Adipose tissue (tissue), 3 donors: ENCODE data around the gene TFAP2A. TPM values are rescaled to one million over a fixed set of nuclear protein-coding genes. Genes with fewer than 3 reads are reported as not detected.

Experiments
- H3K27ac ChIP-seq: one replicate; pipeline ENCODE4 v1.5.1; 2013; ENCODE audit warnings: low read depth, low read length
- WGBS, 3 donors: extraction: QIAGEN DNeasy Blood & Tissue Kit; methylation state at CpG; one replicate each; pipeline ENCODE4 v1.1.7; 2013; 5-methylcytosine and 5-hydroxymethylcytosine counted together
- polyA plus RNA-seq, 3 donors: library from polyadenylated mRNA; stranded (reverse); fragments of 200-250 nt; gene quantifications; one replicate each; pipeline ENCODE4 v1.2.3, GENCODE V29; 2013
- donor health status: healthy with polysubstance abuse.
- donor health status: Bipolar disorder and iron deficiency.
- donor health status: healthy.

Gene TFAP2A
- polyA plus RNA-seq, 3 donors, result 0.03 to 0.56 (median 0.12) TPM

DNA sequence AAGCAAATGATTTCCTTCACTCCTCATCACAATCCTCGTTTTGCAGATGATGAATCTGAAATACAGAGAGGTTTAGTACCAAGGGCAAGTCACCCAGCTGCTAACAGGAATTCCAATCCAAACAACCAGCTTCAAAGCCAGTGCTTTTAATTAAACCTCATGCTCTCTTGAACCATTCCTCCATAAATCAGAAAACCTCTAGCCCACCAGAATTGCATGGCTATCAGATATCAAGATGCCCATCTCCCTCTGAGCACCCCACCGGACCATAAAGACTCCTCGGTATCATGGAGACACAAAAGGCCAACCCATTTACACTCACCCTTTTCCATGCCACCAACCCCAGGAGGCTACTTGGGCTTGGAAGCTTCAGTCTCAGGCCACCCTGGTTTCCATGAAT lies 46.0 kb downstream of the TFAP2A start:
- no peak overlapping the region for H3K27ac ChIP-seq
- WGBS, 3 donors, result 50 to 53% (median 51%) methylated on average over 3 of the region's 3 CpGs

- 64 to 87% (median 83%) methylated on average over 6 of the region's 6 CpGs for WGBS, 3 donors
- no peak overlapping the region for H3K27ac ChIP-seq
These were observed 51.0 kb downstream of the TFAP2A start for GRCh38 chr6:10363911-10364310.

DNA sequence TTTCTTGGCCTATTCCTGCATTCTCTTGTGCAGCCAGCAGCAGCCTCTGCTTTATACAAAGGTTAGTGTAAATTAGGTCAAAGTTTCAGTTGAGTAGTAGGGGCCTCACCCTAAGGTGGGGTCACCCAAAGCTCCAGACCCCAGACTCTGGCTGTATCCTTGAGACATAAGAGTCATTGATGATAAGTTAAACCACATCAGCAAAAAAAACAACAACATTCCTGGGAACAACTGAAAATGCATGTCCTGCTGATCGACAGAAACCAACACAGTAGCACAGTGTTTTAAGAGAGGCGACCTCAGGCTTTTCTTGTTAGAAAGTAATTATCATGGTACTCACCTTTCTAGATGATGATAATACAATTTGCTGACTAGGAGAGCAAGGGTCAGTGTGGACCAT lies 52.6 kb downstream of the TFAP2A start:
- 56 to 82% (median 81%) methylated on average over 2 of the region's 2 CpGs for WGBS, 3 donors
- no peak overlapping the region for H3K27ac ChIP-seq

- WGBS, 3 donors, result 60 to 96% (median 88%) methylated on average over 4 of the region's 4 CpGs
- H3K27ac ChIP-seq, result no peak overlapping the region
These were observed 53.4 kb downstream of the TFAP2A start for GRCh38 chr6:10361428-10361827.

GRCh38 chr6:10359581-10359980 lies 55.3 kb downstream of the TFAP2A start:
- WGBS, 3 donors, result 37 to 65% (median 58%) methylated on average over 1 of the region's 1 CpG
- H3K27ac ChIP-seq, result no peak overlapping the region

GRCh38 chr6:10355115-10355702 lies 59.7 kb downstream of the TFAP2A start:
- 51 to 74% (median 61%) methylated on average over 6 of the region's 6 CpGs for WGBS, 3 donors
- no peak overlapping the region for H3K27ac ChIP-seq

DNA sequence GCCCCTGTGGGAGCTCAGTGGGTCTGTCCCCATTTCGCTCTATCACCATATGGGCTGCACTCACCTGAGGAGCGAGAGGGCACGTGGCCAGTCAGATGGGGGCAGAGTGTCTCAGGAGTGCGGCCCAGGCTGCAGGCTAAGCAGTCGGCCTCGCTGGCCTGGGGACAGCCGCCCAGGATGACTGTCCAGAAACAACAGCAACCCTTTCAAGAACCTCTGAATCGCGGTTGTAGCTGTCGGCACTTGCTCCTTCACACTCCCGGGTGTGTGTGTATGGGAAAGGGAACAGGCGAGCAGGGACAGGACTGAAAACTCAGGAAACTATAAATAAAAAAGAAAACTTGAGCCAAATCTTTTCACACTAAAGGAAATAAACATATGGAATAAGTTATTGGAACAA lies 63.1 kb downstream of the TFAP2A start:
- WGBS, 3 donors, result 69 to 77% (median 77%) methylated on average over 12 of the region's 12 CpGs

GRCh38 chr6:10350720-10351119 lies 64.2 kb downstream of the TFAP2A start:
- WGBS, 3 donors, result 65 to 77% (median 75%) methylated on average over 2 of the region's 2 CpGs
- no peak overlapping the region for H3K27ac ChIP-seq

More for the DNA sequence above, 63.1 kb downstream of the TFAP2A start:
- no peak overlapping the region for H3K27ac ChIP-seq

GRCh38 chr6:10347561-10348327 lies 67.1 kb downstream of the TFAP2A start:
- 77 to 87% (median 85%) methylated on average over 11 of the region's 11 CpGs for WGBS, 3 donors
- H3K27ac ChIP-seq, result no peak overlapping the region

Other genes with a start within 250 kb of the TFAP2A start
- 1 to 10 TPM in 1 of 3 donors, under 1 TPM in 2; 0.34 to 1.9 (median 0.86) TPM for gene GCNT2, start 106.3 kb upstream of the TFAP2A start, polyA plus RNA-seq